ENCODE results near the gene PLEKHM3. TPM values are rescaled to one million over a fixed set of nuclear protein-coding genes. Genes with fewer than 3 reads are reported as not detected.

Gene PLEKHM3
- polyA plus RNA-seq, 3 donors from 2014 or later = 2.8 to 6.5 (median 3.1) TPM

GRCh38 chr2:207884127-207884526, 141.2 kb downstream of the PLEKHM3 start:
- no peak for DNase-seq
- no peaks in the 10 kb centered on the region for H3K9me3 Mint-ChIP-seq
- peaks cover 3 to 4% of the 10 kb centered on the region in 2 donors for H3K4me1 Mint-ChIP-seq
- no peak overlapping the region for H3K27ac Mint-ChIP-seq
- no peaks in the 10 kb centered on the region for H3K36me3 Mint-ChIP-seq
- no peak overlapping the region for H3K4me3 Mint-ChIP-seq
- H3K27me3 Mint-ChIP-seq (ENCODE audit: low read depth in 3 of 3) = peaks cover 0 to 2% (median 0%) of the 10 kb centered on the region in 3 donors

GRCh38 chr2:207883002-207883780, 142.1 kb downstream of the PLEKHM3 start:
- H3K27me3 Mint-ChIP-seq (ENCODE audit: low read depth in 3 of 3) = peaks cover 0 to 2% (median 0%) of the 10 kb centered on the region in 3 donors
- H3K4me3 Mint-ChIP-seq = no peak overlapping the region
- no peak for DNase-seq

DNA sequence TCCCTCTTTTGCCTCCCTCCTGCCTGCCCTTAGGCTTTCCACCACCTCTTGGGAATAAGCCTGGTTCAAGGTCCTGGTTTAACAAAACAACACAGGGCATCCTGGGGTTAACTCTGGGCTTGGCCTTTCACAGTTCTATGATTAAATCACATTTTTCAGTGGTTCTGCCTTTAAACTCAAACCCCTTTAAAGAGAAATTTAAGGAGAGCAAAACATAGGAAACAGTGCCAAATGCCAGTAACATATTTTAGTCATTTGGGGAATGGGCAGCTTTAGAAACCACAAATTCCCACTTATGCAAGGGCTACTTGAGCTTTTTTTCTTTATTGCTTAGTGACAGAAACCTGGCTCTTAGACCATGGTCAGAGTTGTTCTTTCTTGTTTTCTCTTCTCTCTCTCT, 143.4 kb downstream of the PLEKHM3 start:
- H3K9me3 Mint-ChIP-seq = no peaks in the 10 kb centered on the region
- peaks cover 0 to 2% (median 0%) of the 10 kb centered on the region in 3 donors for H3K27me3 Mint-ChIP-seq (ENCODE audit: low read depth in 3 of 3)
- no peak overlapping the region for H3K4me3 Mint-ChIP-seq
- peaks cover 3 to 4% of the 10 kb centered on the region in 2 donors for H3K4me1 Mint-ChIP-seq
- no peak for DNase-seq
- no peak overlapping the region for H3K27ac Mint-ChIP-seq
- peaks cover 0 to 6% (median 4%) of the 10 kb centered on the region in 3 donors for H3K36me3 Mint-ChIP-seq

More at GRCh38 chr2:207883002-207883780, 142.1 kb downstream of the PLEKHM3 start:
- Mint-ChIP-seq H3K9me3 (no peaks in the 10 kb centered on the region), H3K36me3 (peaks cover 0 to 4% (median 0%) of the 10 kb centered on the region in 3 donors), H3K27ac (no peak overlapping the region), H3K4me1 (peaks cover 3 to 4% of the 10 kb centered on the region in 2 donors)

DNA sequence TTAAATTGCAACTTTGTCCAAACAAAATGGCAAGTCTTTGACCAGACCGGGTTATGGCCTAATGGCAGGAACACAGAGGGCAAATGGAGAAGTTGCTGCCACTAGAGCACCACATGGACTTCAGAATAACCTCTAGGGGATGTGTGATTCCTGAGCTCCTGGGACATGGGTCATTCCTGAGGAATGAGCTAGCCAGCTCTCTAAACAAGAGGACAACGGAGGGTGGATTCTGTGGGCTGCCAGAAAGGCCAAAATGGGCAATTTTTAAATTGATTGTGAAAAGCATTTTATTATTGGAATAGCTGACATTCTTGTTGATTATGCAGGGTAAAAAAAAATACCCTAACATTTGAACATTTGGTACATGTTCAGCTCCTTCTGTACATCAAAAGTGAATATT, 145.8 kb downstream of the PLEKHM3 start:
- no peak for DNase-seq
- Mint-ChIP-seq H3K4me3 (no peak overlapping the region), H3K27me3 (ENCODE audit: low read depth in 3 of 3) (peaks cover 0 to 2% (median 0%) of the 10 kb centered on the region in 3 donors), H3K9me3 (no peaks in the 10 kb centered on the region), H3K27ac (no peak overlapping the region), H3K36me3 (peaks cover 0 to 6% (median 4%) of the 10 kb centered on the region in 3 donors), H3K4me1 (peaks cover 3 to 4% of the 10 kb centered on the region in 2 donors)

GRCh38 chr2:207876842-207877535, 148.3 kb downstream of the PLEKHM3 start:
- Mint-ChIP-seq H3K27ac (no peak overlapping the region), H3K4me3 (no peak overlapping the region), H3K27me3 (ENCODE audit: low read depth in 3 of 3) (peaks cover 0 to 2% (median 0%) of the 10 kb centered on the region in 3 donors), H3K4me1 (peaks cover 0 to 3% of the 10 kb centered on the region in 2 donors), H3K9me3 (no peaks in the 10 kb centered on the region), H3K36me3 (peaks cover 0 to 6% (median 4%) of the 10 kb centered on the region in 3 donors)
- DNase-seq = no peak

DNA sequence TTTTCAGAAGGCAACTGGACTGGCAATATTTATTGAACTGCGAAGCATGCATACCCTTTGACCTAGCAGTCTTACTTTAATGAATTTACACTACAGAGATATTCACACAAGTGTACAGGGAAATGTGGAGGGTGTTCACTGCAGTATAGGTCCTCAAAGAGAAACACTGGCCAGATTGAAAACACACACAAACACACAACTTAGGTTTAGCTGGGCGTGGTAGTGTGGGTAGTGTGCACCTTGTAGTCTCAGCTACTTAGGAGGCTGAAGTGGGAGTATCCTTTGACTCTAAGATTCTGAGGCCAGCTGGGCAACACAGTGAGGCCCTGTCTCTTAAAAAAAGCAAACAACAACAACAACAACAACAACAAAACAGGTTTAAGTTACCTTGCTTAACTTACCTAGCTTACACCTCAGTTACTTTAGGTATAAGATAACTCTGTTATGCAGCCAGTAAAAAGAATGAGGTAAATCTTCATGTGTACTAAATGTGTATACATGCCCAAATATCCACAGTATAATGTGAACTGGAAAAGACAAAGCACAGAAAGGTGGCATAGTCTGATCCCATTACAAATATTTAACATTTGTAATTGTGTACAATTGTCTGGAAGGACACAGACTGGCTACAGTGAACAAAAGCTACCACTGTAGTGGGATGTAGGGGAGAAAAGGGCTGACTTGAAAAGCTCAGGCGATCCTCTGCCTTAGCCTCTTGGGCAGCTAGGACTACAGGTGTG, 149.7 kb downstream of the PLEKHM3 start:
- no peak overlapping the region for H3K4me3 Mint-ChIP-seq
- no peak for DNase-seq
- H3K4me1 Mint-ChIP-seq = peaks cover 0 to 3% of the 10 kb centered on the region in 2 donors
- no peak overlapping the region for H3K27ac Mint-ChIP-seq
- H3K27me3 Mint-ChIP-seq (ENCODE audit: low read depth in 3 of 3) = no peaks in the 10 kb centered on the region
- no peaks in the 10 kb centered on the region for H3K9me3 Mint-ChIP-seq
- peaks cover 0 to 6% (median 4%) of the 10 kb centered on the region in 3 donors for H3K36me3 Mint-ChIP-seq

DNA sequence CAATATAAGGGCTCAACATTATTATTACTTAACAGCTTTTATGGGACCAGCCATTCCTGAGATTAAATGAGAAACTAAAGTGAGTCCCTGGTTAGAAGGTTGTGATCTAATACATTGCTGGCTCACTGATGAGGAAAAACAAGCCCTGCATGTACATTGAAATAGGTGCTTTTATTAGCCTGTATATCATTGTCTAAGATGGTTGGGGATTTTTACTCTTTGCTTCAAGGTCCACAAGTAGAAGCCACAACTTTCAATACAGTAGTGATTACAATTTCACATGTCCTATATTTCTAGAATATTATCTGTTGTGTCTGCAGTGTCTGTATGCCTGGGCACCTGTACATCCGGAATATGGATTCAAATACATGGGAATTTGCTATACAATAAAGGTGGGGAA, 151.5 kb downstream of the PLEKHM3 start:
- Mint-ChIP-seq H3K27ac (no peak overlapping the region), H3K27me3 (ENCODE audit: low read depth in 3 of 3) (no peaks in the 10 kb centered on the region), H3K36me3 (peaks cover 0 to 6% (median 2%) of the 10 kb centered on the region in 3 donors), H3K4me3 (no peak overlapping the region), H3K9me3 (no peaks in the 10 kb centered on the region), H3K4me1 (no peaks in the 10 kb centered on the region)
- no peak for DNase-seq

- Mint-ChIP-seq H3K27ac (no peak overlapping the region), H3K27me3 (ENCODE audit: low read depth in 3 of 3) (no peaks in the 10 kb centered on the region), H3K4me3 (no peak overlapping the region), H3K4me1 (no peaks in the 10 kb centered on the region), H3K36me3 (peaks cover 0 to 4% (median 3%) of the 10 kb centered on the region in 3 donors), H3K9me3 (no peaks in the 10 kb centered on the region)
- DNase-seq = no peak
Observed at GRCh38 chr2:207871911-207872310, 153.4 kb downstream of the PLEKHM3 start.

DNA sequence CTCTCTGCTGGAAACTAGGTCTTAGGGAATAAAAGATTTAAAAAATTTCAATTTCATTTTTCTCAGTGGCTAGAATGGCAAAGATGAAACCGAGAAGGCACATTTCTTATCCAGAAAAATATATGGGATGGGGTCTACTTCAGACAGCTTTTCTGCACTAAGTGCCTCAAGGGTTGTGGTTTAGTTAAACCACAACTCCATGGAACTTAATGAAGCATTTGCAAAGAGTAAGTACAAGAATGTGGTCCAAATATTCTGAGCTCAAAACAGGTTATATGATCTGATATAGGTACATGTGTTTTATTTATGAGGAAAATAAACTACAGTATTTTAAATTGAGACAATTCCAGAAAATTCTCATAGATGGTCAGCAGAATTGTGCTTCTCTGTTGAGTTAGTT, 153.8 kb downstream of the PLEKHM3 start:
- H3K27me3 Mint-ChIP-seq (ENCODE audit: low read depth in 3 of 3) = no peaks in the 10 kb centered on the region
- no peaks in the 10 kb centered on the region for H3K9me3 Mint-ChIP-seq
- no peak for DNase-seq
- no peak overlapping the region for H3K27ac Mint-ChIP-seq
- no peaks in the 10 kb centered on the region for H3K4me1 Mint-ChIP-seq
- H3K4me3 Mint-ChIP-seq = no peak overlapping the region
- peaks cover 0 to 6% (median 3%) of the 10 kb centered on the region in 3 donors for H3K36me3 Mint-ChIP-seq

- Mint-ChIP-seq H3K36me3 (peaks cover 0 to 8% (median 3%) of the 10 kb centered on the region in 3 donors), H3K4me1 (no peaks in the 10 kb centered on the region), H3K27ac (no peak overlapping the region), H3K27me3 (ENCODE audit: low read depth in 3 of 3) (no peaks in the 10 kb centered on the region), H3K4me3 (no peak overlapping the region), H3K9me3 (no peaks in the 10 kb centered on the region)
- DNase-seq = no peak
Observed at GRCh38 chr2:207870814-207871213, 154.5 kb downstream of the PLEKHM3 start.

GRCh38 chr2:207869784-207870778, 155.2 kb downstream of the PLEKHM3 start:
- Mint-ChIP-seq H3K9me3 (no peaks in the 10 kb centered on the region), H3K4me3 (no peak overlapping the region), H3K4me1 (no peaks in the 10 kb centered on the region), H3K27ac (no peak overlapping the region), H3K27me3 (ENCODE audit: low read depth in 3 of 3) (no peaks in the 10 kb centered on the region), H3K36me3 (peaks cover 0 to 8% (median 3%) of the 10 kb centered on the region in 3 donors)
- DNase-seq = no peak

DNA sequence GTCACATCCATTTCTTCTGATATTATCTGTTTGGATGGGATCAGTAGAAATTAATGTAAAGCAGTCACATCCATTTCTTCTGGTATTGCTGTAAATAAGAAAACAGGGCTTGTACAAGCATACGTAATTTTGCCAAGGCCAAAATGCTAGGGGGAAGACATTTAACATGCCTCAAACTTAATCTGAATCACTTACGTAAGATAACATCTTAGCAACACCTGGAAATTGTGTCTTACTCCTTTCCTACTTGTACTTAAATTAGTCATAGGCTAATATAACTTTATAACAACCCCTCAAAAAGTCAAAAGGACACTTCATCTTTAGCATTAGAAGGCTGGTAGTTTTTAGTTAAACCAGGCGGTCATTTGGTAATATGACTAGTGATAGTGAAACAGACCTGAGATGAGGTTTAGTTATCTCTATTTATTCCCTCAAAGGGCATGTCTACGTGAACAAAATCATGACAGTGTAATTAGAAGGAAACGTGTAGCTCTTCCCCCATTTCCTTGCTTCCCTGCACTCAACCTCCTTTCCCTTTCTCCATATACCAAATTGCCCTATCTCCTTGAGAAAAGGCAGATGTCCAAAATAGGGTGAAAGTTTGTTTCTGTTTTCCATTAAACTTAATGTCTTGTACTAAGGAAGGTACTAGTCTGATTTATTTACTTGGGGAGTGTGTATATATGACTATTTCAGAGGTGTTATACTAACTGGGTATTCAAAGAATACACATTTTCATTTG, 156.3 kb downstream of the PLEKHM3 start:
- H3K4me3 Mint-ChIP-seq = no peak overlapping the region
- no peaks in the 10 kb centered on the region for H3K4me1 Mint-ChIP-seq
- DNase-seq = no peak
- H3K27me3 Mint-ChIP-seq (ENCODE audit: low read depth in 3 of 3) = no peaks in the 10 kb centered on the region
- H3K36me3 Mint-ChIP-seq = peaks cover 0 to 8% (median 3%) of the 10 kb centered on the region in 3 donors
- no peak overlapping the region for H3K27ac Mint-ChIP-seq
- H3K9me3 Mint-ChIP-seq = no peaks in the 10 kb centered on the region

All from immature natural killer cell (primary cell).